ENCODE data around the gene DHX35. TPM values are rescaled to one million over a fixed set of nuclear protein-coding genes. Genes with fewer than 3 reads are reported as not detected.

DHX35 gene
- total and polyA plus RNA-seq, 10 of the 15 experiments (the other 5 are each of a cell fraction or from before 2014, with no cell fraction given): 4.3 to 21.6 (median 14.9) TPM

- no peak for TF ChIP-seq E2F8 (IDR thresholded peaks at IDR 0.05; ENCODE audit: low read depth, partially characterized antibody)
- no peak for TF ChIP-seq ZBTB40 (IDR thresholded peaks at IDR 0.05; ENCODE audit: borderline replicate concordance)
- no peak for TF ChIP-seq NBN (IDR thresholded peaks at IDR 0.05)
- no peak for TF ChIP-seq PAX5 (IDR thresholded peaks at IDR 0.05; ENCODE audit: borderline replicate concordance, low read depth, low read length)
- TF ChIP-seq SREBF2 (IDR thresholded peaks at IDR 0.05; ENCODE audit: low read length): no peak
- no peak for TF ChIP-seq ASH2L (IDR thresholded peaks at IDR 0.05; ENCODE audit: borderline replicate concordance, low read depth)
- no peak for TF ChIP-seq CBFB (IDR thresholded peaks at IDR 0.05; ENCODE audit: low read depth)
- no peak for TF ChIP-seq SIN3A (IDR thresholded peaks at IDR 0.05; ENCODE audit: low read depth, low read length)
- TF ChIP-seq GABPA (IDR thresholded peaks at IDR 0.05; ENCODE audit: low read depth): no peak
- TF ChIP-seq CBX5 (IDR thresholded peaks at IDR 0.05; ENCODE audit: low read depth): no peak
- TF ChIP-seq SKIL (IDR thresholded peaks at IDR 0.05; ENCODE audit: low read depth, poor library complexity, severe bottlenecking): no peak
- no peak for TF ChIP-seq MYB (IDR thresholded peaks at IDR 0.05; ENCODE audit: borderline replicate concordance, low read depth, low read length)
- TF ChIP-seq TBL1XR1 (IDR thresholded peaks at IDR 0.05; ENCODE audit: low read depth, low read length): no peak
These were observed 80.4 kb downstream of the DHX35 start (continued) for GRCh38 chr20:39042279-39043150.
